ENCODE data around the gene LRRFIP1.
"Not testable (repeated sequence)": the region's sequence is repeated elsewhere in the genome, so short reads cannot be mapped to it uniquely, and the experiment has no call there.

Gene LRRFIP1

GRCh38 chr2:237779521-237779920 is 152.1 kb downstream of the LRRFIP1 start:
- TF ChIP-seq CTCF (IDR thresholded peaks at IDR 0.05; ENCODE audit: borderline replicate concordance, insufficient read depth, low read depth, low read length), result no peak
- H3K4me3 ChIP-seq (ENCODE audit: low read depth, low read length), result no peak overlapping the region

- TF ChIP-seq CTCF (IDR thresholded peaks at IDR 0.05; ENCODE audit: borderline replicate concordance, insufficient read depth, low read depth, low read length), result no peak
These were observed 154.8 kb downstream of the LRRFIP1 start for GRCh38 chr2:237782181-237782580.

GRCh38 chr2:237783678-237784077 is 156.3 kb downstream of the LRRFIP1 start:
- H3K4me3 ChIP-seq (ENCODE audit: low read depth, low read length), result not testable (repeated sequence)

More at GRCh38 chr2:237782181-237782580, 154.8 kb downstream of the LRRFIP1 start:
- no peak overlapping the region for H3K4me3 ChIP-seq (ENCODE audit: low read depth, low read length)

GRCh38 chr2:237786936-237787335 is 159.5 kb downstream of the LRRFIP1 start:
- TF ChIP-seq CTCF (IDR thresholded peaks at IDR 0.05; ENCODE audit: borderline replicate concordance, insufficient read depth, low read depth, low read length), result no peak
- no peak overlapping the region for H3K4me3 ChIP-seq (ENCODE audit: low read depth, low read length)

- H3K4me3 ChIP-seq (ENCODE audit: low read depth, low read length), result no peak overlapping the region
- no peak for TF ChIP-seq CTCF (IDR thresholded peaks at IDR 0.05; ENCODE audit: borderline replicate concordance, insufficient read depth, low read depth, low read length)
These were observed 163.0 kb downstream of the LRRFIP1 start for GRCh38 chr2:237790353-237790752.

GRCh38 chr2:237791977-237792727 is 164.8 kb downstream of the LRRFIP1 start:
- H3K4me3 ChIP-seq (ENCODE audit: low read depth, low read length), result no peak overlapping the region
- TF ChIP-seq CTCF (IDR thresholded peaks at IDR 0.05; ENCODE audit: borderline replicate concordance, insufficient read depth, low read depth, low read length), result 0 out of 2 replicates have a peak, but pooled peaks have one; percentile 12

GRCh38 chr2:237797253-237797652 is 169.9 kb downstream of the LRRFIP1 start:
- no peak for TF ChIP-seq CTCF (IDR thresholded peaks at IDR 0.05; ENCODE audit: borderline replicate concordance, insufficient read depth, low read depth, low read length)
- H3K4me3 ChIP-seq (ENCODE audit: low read depth, low read length), result no peak overlapping the region

Data from GM12875 (cell line).